ENCODE data around the gene PI4KB.
"Not testable (repeated sequence)": the region's sequence is repeated elsewhere in the genome, so short reads cannot be mapped to it uniquely, and the experiment has no call there.

PI4KB gene

GRCh38 chr1:151281225-151281968 lies 45.8 kb downstream of the PI4KB start:
- DNase-seq (ENCODE audit: low read depth), result peak; percentile 98

- DNase-seq (ENCODE audit: low read depth), result no peak
Observed at GRCh38 chr1:151277249-151277648, 50.0 kb downstream of the PI4KB start.

- DNase-seq (ENCODE audit: low read depth), result not testable (repeated sequence)
Observed at GRCh38 chr1:151275341-151275740, 51.9 kb downstream of the PI4KB start.

GRCh38 chr1:151273924-151274466 lies 53.2 kb downstream of the PI4KB start:
- DNase-seq (ENCODE audit: low read depth), result no peak

DNA sequence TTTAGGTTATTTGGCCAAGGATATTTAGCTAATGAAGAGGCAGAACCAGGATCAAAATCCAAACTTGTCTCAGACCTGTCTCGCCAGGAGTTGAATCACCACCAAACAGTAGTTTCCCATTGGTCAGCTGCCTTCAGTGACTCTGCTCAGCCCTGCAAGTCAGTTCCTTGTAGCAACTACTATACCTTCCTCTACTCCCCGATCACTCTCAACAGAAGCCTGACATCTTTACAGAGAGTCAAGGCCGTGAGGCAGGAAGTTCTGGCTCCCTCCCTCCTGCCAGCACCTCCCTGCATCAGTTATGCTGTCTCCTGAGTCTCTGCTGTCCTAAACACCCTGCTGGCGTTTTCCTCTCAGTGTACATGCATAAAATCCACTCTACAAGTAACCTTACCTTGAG lies 59.5 kb downstream of the PI4KB start:
- DNase-seq (ENCODE audit: low read depth), result no peak

DNA sequence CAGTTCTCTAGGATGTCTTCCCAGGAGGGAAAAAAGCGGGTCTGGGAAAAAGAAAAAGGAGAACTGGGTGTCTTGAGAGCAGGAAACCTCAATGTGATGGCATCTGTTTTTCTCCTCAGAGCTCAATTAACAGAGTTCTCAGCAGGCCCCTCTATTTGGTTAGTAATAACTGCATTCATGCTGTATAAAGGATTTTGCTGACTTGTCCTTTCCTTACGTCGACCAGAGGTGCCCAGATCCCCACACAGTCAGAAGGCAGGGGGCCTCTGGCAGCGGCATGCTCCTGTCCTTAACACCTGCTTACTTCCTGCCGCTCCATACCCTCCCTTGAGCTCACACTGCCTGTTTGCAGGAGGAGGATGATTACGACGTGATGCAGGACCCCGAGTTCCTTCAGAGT lies 60.4 kb downstream of the PI4KB start:
- DNase-seq (ENCODE audit: low read depth), result no peak

DNA sequence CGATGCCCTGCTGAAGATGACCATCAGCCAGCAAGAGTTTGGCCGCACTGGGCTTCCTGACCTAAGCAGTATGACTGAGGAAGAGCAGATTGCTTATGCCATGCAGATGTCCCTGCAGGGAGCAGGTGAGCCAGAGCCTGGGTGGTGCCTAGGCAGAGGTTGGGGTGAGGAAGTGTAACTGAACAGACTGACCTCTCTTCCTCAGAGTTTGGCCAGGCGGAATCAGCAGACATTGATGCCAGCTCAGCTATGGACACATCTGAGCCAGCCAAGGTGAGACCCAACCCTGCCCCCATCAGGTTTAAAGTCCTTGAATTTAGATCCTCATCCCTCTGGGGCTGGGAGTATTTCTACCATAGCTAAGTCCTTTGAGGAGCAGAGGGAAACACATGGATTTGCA lies 60.9 kb downstream of the PI4KB start:
- DNase-seq (ENCODE audit: low read depth), result no peak

- no peak for DNase-seq (ENCODE audit: low read depth)
Observed at GRCh38 chr1:151265446-151266236, 61.6 kb downstream of the PI4KB start.

- DNase-seq (ENCODE audit: low read depth), result no peak
Observed at GRCh38 chr1:151259351-151259750, 67.9 kb downstream of the PI4KB start.

GRCh38 chr1:151255381-151255780 lies 71.8 kb downstream of the PI4KB start:
- DNase-seq (ENCODE audit: low read depth), result no peak

DNA sequence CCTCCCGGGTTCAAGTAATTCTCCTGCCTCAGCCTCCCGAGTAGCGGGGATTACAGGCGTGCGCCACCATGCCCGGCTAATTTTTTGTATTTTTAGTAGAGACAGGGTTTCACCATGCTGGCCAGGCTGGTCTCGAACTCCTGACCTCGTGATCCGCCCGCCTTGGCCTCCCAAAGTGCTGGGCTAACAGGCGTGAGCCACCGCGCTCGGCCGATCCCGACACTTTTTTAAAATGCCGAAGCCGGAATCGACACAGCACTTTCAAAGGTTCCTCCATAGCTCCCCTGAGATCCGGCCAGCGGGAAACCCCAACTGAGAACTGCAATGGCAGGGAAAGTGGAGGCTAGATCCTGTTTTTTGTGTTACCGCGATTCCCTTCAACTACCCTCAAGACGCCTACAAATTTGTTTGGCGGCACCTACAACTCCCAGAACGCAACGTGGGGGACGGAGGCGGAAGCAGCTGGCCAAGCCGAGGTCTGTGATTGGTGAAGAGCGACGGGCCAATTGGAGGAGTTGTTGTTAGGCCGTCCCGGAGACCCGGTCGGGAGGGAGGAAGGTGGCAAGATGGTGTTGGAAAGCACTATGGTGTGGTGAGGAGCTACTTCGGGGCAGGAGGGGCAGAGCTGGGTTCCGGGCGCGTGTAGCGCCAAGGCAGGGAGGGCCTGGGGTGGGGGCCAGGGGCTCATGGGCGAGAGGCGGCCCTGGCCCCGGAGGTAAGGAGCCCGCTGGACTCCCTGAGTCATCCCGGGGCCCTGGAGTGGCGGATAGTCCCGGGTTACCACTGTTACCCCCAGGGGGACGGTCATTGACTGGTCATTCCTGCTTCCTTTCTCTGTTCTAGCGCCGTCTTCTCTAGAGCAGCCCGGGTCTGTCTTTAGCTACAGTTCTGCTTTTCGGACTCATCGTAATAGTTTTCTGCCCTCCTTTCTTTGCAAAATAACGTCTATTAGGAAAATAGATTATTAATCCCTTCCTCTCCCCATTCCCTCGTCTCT lies 72.7 kb downstream of the PI4KB start, which contains the start of gene PSMD4:
TSS of gene PSMD4 (plus strand) at position 518 of the 997 bp plus-strand sequence. CDS start at position 567, 49 bp downstream.
- peak; percentile 73 for DNase-seq (ENCODE audit: low read depth)

- no peak for DNase-seq (ENCODE audit: low read depth)
Observed at GRCh38 chr1:151251656-151252470, 75.4 kb downstream of the PI4KB start.

- DNase-seq (ENCODE audit: low read depth), result no peak
Observed at GRCh38 chr1:151246786-151247185, 80.4 kb downstream of the PI4KB start.

GRCh38 chr1:151243683-151244216 lies 83.5 kb downstream of the PI4KB start:
- DNase-seq (ENCODE audit: low read depth), result no peak

- DNase-seq (ENCODE audit: low read depth), result no peak
Observed at GRCh38 chr1:151242442-151242841, 84.8 kb downstream of the PI4KB start.
